Amygdala (tissue), 56 donors: ENCODE data around the gene PIK3R6.

ENCODE experiments used
- DNase-seq, 56 donors: peaks; one replicate each; lab custom pipeline; 2025; lab: John Stamatoyannopoulos, UW

The PIK3R6 gene

DNA sequence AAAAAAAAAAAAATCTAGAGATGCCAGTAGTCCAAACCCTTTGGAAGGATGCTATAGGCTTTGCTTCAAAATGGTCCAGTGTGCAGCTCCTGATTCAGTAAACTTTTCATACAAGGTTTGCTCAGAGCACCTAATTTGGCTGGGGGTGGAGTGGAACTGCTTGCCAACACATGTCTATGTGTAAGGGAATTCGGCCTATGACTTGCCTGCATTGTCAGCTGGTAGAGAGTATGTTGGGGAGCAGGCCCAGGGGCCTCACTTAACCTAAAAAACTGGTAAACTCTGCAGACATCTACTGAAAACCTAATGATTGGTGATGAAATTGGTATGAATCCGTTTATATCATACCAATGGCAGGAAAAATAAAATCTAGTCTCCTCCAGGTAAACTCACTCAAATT lies 66.8 kb downstream of the PIK3R6 start:
- DNase-seq, result no peak

DNA sequence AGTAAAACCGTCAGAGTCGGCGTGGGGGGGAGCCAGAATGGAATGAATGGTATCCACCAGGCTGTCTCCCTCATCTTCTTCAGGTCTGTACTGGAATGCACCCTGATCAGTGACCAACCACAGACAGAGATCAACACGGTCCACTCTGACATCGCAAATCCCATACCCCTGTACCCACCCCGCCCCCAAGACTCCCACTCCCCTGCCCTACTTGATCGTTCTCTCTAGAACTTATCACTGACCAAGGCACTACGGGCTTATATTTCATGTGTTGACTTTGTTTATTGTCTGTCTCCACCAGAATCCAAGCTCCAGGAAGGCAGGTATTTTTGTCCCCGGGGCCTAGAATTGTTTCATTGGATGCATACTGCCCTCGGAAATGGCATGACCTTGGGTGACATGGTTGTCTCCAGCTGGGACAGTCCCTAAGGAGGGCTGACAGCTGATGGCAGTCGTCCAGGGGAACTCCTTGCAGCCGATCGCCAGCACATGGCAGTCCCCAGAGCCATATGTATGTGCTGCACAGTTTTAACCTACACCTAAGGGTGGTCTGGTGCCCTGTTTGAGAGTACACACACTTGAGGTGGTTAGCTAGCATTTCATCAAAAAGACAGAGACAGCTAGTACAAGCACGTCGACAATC lies 67.8 kb downstream of the PIK3R6 start:
- DNase-seq, result no peak

DNA sequence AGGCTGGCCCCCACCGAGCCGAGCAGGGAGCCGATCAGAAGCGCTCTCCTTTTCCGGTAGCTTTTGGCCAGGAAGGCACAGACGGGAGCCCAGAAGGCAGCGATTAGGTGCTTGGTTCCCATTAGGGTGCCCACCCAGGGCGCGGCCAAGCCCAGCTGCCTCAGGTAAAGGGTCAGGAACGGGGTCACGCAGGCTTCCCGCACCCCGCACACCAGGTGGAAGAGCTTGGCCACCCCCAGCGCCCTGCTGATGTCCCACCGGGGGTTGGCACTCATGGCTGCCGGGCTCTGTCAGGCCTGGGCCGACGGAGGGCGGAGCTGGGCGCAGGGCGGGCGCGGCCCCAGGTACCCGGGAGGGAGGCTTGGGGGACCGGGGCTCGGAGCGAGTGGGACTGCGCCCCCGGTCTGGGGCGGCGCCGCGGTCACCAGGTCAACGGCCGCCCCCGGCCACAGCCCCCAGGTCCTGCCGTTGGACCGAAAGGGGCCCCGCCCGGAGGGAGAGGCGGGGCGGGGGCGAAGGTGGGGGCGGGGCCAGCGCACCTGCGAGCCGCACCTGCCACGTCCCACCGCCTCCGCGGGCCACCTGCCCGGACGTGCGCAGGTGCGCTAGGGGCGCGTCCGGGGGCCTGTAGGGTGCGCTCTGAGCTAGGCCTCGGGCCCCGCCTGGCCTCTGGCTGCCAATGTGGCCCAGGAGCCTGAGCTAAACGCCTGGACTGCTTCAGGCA lies 68.5 kb downstream of the PIK3R6 start, which contains the start of gene MFSD6L:
MFSD6L (minus strand) TSS at position 520 of the 724 bp plus-strand sequence; CDS start at position 275, 245 bp downstream.
- DNase-seq, result no peak

DNA sequence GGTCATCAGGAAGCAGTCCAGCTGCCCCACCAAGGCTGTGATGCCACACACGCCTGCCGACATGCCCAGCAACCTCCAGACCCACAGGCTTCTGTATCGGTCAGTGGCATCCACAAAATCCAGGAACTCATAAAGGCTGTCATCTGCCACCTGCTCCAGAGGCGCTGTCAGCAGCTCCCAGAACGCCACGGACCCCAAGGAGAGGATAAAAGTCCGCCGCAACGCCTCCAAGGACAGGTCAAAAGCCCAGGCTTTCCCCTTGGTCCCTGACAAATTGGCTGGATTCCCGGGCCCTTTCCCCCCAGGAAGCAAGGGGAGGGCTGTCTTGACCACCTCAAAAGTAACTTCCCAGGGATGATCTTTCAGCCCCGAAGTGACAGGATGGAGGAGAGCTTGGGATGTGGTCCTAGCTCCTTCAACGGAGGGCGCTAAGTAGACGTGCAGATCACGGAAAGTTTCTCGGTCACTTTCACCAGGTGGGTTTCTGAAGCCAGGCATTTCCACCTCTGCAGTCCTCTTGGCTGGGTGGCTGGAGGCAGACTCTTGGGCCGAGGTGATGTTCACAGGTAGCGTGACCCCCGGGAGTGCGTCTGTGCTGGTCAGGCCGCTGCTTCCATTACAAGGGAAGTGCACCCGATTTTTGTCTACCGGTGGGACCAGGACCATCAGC lies 69.2 kb downstream of the PIK3R6 start:
- DNase-seq, result no peak

DNA sequence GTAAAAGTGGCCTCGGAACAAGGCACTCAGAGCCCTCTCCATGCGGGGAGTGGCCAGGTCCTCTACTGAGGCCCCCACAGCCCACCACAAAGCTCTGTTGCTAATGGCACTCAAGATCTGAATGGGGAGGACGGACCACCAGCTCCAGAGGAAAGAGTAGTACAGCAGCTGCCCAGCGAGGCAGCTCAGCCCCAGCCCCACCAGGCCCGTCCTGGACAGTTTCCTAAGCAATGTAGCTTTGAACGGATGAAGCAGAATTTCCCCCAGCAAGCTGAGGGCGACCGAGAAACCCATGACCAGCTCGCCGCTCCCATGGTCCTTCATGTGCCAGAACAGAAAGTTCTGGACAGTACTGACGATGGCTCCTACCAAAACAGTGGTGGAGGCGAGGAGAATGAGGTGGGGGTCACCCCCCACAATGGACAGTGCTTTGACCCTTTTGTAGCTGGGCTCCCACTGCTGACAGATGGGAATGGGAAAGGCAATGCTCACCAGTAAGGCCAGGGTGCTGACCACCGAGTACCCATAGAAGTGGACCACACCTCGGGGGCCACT lies 69.8 kb downstream of the PIK3R6 start:
- no peak for DNase-seq

DNA sequence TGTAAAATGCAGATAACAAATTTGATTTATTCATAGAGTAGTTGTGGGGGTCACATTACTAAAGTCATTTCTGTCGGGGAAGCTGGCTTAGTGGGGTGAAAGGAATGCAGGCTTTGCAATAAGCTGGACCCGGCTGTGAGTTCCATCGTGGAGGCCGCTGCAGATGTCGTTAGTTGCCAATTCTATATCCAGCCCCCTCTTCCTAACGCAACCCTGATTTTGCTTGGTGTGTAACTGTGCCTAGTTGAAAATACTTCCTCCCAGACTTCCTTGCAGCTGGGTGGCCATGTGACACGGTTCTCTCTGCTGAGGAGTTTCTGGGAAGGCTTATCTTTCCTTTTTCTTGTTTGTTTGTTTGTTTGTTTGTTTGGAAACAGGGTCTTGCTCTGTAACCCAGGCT lies 72.8 kb downstream of the PIK3R6 start:
- DNase-seq, result no peak

DNA sequence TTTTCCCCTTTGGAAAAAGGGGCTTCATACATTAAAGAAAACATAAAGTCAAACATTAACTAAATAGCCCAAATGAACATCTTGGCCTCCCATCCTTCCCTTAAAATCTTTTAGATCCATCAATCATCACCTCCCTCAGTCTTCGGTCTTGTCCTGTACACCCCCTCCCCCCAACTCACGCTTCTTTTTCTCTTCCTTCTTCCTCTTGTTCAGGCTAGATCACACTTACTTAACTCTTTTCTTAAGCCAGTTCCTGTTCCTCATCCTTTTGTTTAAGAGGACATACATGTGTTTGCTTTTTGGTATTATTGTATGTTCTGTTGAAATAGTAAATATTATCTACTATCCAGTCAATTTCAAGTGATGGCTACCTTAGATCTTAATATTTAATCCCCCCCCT lies 73.8 kb downstream of the PIK3R6 start:
- DNase-seq, result no peak

DNA sequence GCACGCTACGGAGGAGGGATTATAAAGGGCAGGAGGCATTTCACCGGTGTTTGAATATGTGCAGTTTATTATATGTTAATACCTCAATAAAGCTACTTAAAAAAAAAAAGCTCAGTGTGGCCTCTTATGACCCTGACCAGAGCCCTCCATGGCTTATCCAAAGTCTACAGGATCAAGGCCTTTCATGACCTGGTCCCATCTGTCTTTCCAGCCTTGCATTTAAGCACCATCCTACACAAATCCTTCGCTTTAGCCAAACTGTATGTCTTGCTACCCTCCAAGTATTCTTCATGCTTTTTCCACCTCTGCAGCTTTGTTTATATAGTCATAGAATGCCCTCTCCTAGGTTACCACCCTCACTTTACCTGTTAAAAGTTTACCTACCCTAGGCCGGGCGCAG lies 74.8 kb downstream of the PIK3R6 start:
- no peak for DNase-seq

DNA sequence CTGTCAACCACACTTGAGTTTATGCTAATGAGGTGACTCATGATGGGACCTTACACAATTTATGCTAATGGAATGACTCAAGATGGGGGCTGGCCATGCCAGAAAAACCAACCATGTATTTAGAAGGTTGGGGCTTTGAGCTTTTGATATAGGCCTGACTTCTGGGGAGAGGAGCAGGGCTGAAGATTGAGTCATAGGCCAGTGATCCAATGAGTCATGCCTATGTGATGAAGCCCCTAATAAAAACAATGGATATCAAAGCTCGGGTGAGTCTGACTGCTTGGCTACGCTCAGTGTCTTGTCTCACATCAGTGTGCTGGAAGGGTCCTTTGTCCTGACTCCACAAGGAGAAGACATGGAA lies 75.6 kb downstream of the PIK3R6 start:
- DNase-seq, result no peak

DNA sequence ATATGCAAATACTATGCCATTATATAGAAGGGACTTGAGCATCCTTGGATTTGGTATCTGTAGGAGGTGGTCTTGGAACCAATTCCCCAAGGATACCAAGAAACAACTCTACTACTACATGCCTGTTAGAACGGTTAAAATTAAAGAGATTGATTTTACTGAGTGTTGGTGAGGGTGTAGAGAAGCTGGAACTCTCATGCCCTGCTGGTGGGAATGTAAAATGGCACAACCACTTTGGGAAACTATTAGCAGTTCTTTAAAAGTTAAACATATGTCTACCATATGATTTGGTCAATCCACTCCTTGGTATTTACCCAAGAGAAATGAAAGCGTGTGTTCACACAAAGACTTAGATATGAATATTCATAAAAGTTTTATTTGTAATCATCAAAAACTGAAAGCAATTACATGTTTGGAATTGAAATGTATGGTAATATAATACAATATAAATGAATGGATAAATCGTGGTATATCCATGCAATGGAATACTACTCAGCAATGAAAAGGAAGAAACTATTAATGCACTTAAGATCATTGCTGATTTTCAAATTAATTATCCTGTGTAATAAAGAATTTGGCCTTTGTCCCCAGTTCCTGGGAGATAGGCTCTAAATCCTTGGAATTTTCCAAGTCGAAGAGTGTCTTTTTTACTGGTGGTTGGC lies 76.1 kb downstream of the PIK3R6 start:
- no peak for DNase-seq

DNA sequence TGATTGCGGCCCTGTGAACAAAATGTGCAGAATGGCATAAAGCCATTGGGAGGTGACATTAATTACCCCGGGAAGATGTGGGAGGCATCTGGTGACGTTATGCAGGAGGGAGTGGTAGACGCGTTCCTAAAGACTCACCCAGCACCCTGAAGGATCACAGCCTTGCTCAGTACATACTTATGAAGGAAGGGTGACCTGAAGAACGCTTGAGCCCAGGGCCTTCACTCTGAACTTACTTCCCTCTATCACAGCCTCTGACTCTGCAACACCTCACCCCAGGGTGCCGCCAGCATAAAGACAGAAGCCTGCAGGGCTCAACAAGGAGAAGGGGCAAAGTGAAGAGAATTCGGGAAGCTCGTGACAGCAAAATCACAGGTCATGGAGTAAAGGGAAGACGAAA lies 77.7 kb downstream of the PIK3R6 start:
- no peak for DNase-seq

DNA sequence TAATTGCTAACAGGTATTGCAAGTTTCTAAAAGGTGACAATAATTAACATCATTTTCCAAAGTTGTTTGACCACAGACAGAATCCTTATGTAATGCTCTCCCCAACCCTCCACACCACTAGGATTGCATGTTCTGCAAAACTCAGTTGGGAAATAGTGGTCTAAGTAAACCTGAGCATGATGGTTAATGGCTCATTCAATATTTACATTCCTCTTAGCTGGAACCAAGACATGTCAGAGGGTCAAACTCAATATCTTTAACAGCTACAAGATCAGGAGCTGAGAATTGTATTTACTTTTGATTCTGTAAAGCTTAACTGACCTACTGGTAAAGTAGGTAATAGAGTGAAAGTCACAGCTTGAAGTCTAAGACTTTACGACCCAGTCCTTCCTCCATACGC lies 78.5 kb downstream of the PIK3R6 start:
- no peak for DNase-seq

DNA sequence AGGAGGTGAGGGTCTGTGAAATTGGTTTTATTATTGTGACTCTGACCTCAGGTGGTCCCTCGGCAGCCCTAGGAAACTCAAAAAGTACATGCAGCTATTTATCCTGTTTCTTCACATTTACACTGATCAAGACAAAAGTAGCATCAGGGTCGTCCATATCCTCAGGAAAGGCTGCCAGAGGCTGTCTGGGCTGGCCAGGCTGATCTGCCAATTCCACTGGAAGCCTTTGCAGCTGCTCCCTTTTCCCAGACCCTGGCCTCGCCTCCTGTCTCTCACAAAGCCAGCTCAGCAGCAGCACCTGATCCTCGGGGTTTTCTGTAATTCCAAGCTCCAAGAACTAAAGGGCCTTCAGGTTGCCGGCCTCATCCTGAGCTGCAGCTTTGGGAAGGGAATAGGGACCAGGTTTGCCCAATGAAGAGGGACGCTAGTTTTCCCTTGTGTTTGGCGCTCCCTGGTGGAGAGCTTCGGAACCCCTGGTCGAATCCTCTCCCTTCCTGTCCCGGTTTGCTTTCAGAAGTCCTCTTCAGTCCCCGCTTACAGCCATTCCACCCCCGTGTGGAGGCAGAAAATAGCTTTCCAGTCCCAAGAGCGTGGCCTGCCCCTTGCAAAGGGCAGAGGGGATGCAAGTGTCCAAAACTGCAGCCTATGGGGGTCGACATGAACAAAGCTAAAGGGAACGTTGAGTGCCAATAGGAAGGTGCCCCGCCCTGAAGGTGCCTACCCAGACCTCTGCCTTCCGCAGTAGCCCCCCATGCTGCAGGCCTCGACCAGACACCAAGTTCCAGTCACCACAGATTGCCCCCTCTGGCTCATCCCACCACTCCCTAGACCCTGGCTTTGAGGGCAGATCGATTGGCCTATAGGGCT lies 81.7 kb downstream of the PIK3R6 start:
- DNase-seq, result peak in 37 of 56 donors; percentile 6 to 62 (median 28)

DNA sequence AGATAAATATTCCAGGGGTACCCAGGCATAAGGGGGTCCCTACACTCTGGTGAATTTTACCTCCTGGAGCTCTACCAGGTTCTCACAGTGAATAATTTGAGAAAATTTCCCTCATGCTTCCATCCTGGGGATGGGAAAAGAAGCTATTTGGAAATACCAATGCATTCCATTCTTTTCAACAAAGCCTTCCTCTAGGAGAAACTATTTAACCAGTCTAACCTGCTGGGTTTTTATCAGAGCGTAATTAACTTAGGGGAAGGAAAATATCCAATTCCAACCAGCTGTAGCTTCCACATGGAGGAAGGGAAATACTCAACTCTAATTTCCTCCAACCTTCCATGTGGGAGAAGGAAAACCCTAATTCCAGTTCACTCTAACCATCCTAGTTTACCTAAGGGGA lies 85.3 kb downstream of the PIK3R6 start:
- DNase-seq, result no peak

DNA sequence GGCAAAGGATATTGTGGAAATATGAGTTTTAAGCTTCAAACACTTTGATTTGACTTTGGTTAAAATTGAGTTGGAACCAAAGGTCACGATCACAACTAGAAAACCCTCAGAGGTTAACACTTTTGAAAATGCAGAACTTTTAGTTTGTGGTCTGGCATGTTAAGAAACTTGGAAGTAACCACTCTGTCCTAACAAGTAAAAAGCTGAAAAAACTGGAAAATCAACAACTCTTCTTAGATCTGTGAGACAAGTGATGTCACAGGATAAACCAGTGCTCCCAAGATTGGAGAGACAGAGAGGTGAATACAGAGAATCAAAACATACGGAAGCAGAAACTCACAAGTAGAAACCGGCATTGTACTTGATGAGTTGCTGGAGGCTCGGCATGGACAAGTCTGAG lies 85.7 kb downstream of the PIK3R6 start:
- no peak for DNase-seq

DNA sequence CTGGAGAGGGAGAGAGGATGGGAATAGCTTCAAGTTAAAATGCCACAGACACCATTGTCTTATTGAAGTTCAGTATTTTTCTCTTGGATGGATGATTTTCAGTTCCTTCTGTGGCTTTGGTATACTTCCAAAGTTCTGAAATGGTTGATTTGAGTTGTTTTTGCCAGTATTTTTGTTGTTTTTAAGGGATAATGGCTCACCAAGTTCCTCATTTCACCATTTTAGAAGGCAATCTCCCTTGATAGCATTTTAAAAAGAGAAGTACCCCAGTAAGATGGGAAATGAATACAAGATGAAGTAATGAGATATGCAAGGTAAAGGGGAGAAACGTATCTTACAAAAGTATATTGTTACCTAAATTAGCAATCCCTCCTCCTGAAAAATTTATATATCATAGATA lies 90.6 kb downstream of the PIK3R6 start:
- DNase-seq, result no peak

DNA sequence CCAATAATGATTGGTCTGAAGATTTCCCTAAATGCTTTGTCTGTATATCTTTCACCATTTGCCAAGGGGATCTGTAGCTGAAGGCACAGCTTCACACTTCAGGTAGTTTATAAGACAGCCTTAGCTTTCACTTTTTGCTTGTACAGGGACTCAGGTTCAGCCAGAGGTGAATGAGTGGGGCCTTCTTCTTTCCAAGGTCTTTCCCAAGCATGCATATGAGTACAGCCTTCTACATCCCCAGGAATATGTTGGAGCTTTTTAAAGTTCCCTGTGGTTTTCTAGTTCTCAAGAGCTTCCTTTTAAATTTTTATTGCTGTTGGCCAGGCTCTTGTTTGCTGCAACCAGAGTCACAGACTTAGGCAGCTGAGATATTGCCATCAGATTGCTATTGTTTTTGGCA lies 91.2 kb downstream of the PIK3R6 start:
- DNase-seq, result no peak

DNA sequence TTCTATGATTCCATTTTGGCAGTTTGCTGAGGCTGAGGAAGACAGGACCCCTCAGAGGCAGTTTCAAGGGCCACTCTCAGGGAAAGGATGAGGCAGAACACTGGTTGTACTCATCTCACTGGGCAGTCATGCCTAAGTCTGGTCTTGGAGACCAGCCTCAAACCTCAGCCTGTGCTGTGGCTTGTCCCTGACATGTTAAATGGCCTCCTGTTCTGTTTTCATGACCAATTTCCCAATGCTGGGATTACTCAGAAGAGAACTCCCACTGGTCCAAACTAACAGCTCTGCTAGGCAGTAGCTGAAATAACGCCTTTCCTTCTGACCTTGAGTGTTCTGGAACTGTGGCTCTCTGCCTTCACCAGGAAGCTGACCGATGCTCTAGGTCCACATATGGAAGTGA lies 100.7 kb downstream of the PIK3R6 start:
- DNase-seq, result no peak

DNA sequence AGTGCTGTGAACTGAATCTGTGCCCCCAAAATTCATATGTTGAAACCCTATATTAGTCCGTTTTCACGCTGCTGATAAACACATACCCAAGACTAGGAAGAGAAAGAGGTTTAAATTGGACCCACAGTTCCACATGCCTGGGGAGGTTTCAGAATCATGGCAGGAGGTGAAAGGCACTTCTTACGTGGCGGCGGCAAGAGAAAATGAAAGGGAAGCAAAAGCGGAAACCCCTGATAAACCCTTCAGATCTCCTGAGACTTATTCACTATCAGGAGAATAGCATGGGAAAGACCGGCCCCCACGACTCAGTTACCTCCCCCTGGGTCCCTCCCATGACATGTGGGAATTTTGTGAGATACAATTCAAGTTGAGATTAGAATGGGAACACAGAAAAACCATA lies 105.5 kb downstream of the PIK3R6 start:
- DNase-seq, result no peak

DNA sequence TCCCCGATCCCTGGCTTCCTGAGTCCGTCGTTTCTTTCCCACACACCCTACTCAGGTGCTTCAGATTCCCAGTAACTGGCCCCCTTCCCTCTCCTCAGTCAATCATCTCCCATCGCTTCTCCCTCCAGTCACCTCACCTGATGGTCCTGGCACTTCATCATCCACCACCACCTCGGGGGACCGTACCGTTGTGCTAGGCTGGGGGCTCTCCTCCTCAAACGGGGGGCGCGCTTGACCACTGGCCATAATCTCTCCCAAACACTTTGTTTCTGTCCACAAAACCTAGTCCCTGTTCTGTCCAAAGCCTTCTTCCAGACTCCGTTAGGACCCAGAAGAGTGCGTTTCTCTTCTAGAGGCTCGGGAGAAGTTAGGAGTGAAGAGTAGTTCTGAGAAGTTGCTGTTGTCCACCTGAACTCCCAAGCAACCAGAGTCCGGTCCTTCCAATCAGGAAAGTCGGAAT lies 109.3 kb downstream of the PIK3R6 start, which contains the start of gene SPDYE4:
SPDYE4 (minus strand) TSS at position 410 of the 460 bp plus-strand sequence; CDS start at position 246, 164 bp downstream.
- DNase-seq, result no peak
